Measurements from ENCODE around the gene WIPF1. TPM values are rescaled to one million over a fixed set of nuclear protein-coding genes. Genes with fewer than 3 reads are reported as not detected.

Gene WIPF1
- total RNA-seq, 1 experiment from 2014 or later = 0.59 TPM

GRCh38 chr2:174636987-174637386, 39.4 kb upstream of the WIPF1 start:
- ATAC-seq = peak; percentile 55
- no peaks in the 10 kb centered on the region for H3K79me2 ChIP-seq (ENCODE audit: insufficient read depth, low read length)
- intact Hi-C loops (cut with micrococcal nuclease) = no loop called here
- CTCF ChIA-PET = interaction anchor here (1.0 kb wide), 1 partner anchor 10 kb away, joined by 3 read pairs; no protein-coding TSS in a partner anchor
- no peak overlapping the region for H3K4me3 ChIP-seq (replicated peaks in 1 of 2; ENCODE audit: low read depth in 1 of 2, low read length in 2 of 2)
- RAD21 ChIA-PET (ENCODE audit: low non-redundant PET in 1 of 2, low total read pairs in 2 of 2, uncharacterized antibody in 2 of 2, unreplicated experiment in 2 of 2) = no interaction called here
- H3K4me1 ChIP-seq (ENCODE audit: control insufficient read depth in 1 of 2, insufficient read depth in 2 of 2, low read length in 2 of 2) = no peaks in the 10 kb centered on the region
- H2AFZ ChIP-seq (ENCODE audit: low read depth, low read length, poor library complexity, severe bottlenecking) = no peak overlapping the region
- no peak overlapping the region for H3K9ac ChIP-seq (ENCODE audit: low read length)
- no peak for DNase-seq (ENCODE audit: low read depth, low spot score)
- POLR2A ChIA-PET = interaction anchor here (0.6 kb wide), 1 partner anchor 191 kb away, joined by 3 read pairs; no protein-coding TSS in a partner anchor
- H3K4me2 ChIP-seq (ENCODE audit: low read length) = no peak overlapping the region
- no peak overlapping the region for H3K27ac ChIP-seq (ENCODE audit: low read depth, low read length)
- no peaks in the 10 kb centered on the region for H3K36me3 ChIP-seq (ENCODE audit: control insufficient read depth in 1 of 2, insufficient read depth in 2 of 2, low read length in 2 of 2)
- no peaks in the 10 kb centered on the region for H4K20me1 ChIP-seq (ENCODE audit: insufficient read depth)
- no peaks in the 10 kb centered on the region for H3K27me3 ChIP-seq (ENCODE audit: insufficient read depth, low read length)
- H3K9me2 ChIP-seq (ENCODE audit: insufficient read depth) = no peaks in the 10 kb centered on the region; the same call in 1 of the 2 replicates
- no peaks in the 10 kb centered on the region for H3K9me3 ChIP-seq (ENCODE audit: control insufficient read depth in 1 of 2, insufficient read depth in 1 of 2, low read depth in 1 of 2, low read length in 2 of 2)
- TF ChIP-seq ZFX (IDR thresholded peaks at IDR 0.05) (no peak), CTCF (IDR thresholded peaks at IDR 0.05 in 2 of 3, conservative IDR thresholded peaks at IDR 0.05 in 1 of 3; ENCODE audit: borderline replicate concordance in 1 of 3, insufficient read depth in 1 of 3, low read depth in 2 of 3, low read length in 2 of 3) (peak in 1 of 3 experiments; percentile 16; a peak in 2 of 6 replicates), EZH2phosphoT487 (IDR thresholded peaks at IDR 0.05; ENCODE audit: borderline replicate concordance) (no peak)
- no TSS peak for BruUV-seq (replicated peaks)

- H3K27me3 ChIP-seq (ENCODE audit: insufficient read depth, low read length) = no peaks in the 10 kb centered on the region
- no peak overlapping the region for H3K4me3 ChIP-seq (replicated peaks in 1 of 2; ENCODE audit: low read depth in 1 of 2, low read length in 2 of 2)
- H3K9me2 ChIP-seq (ENCODE audit: insufficient read depth) = no peaks in the 10 kb centered on the region; the same call in 1 of the 2 replicates
- no TSS peak for BruUV-seq (replicated peaks)
- no peaks in the 10 kb centered on the region for H3K9me3 ChIP-seq (ENCODE audit: control insufficient read depth in 1 of 2, insufficient read depth in 1 of 2, low read depth in 1 of 2, low read length in 2 of 2)
- no peaks in the 10 kb centered on the region for H3K36me3 ChIP-seq (ENCODE audit: control insufficient read depth in 1 of 2, insufficient read depth in 2 of 2, low read length in 2 of 2)
- POLR2A ChIA-PET = no interaction called here
- no peaks in the 10 kb centered on the region for H4K20me1 ChIP-seq (ENCODE audit: insufficient read depth)
- ATAC-seq = no peak
- H3K9ac ChIP-seq (ENCODE audit: low read length) = no peak overlapping the region
- no peaks in the 10 kb centered on the region for H3K79me2 ChIP-seq (ENCODE audit: insufficient read depth, low read length)
- no peak for TF ChIP-seq YY1 (IDR thresholded peaks at IDR 0.05; ENCODE audit: extremely low read depth, insufficient replicate concordance, low read depth, low read length)
- TF ChIP-seq ATF3 (IDR thresholded peaks at IDR 0.05) = no peak
- TF ChIP-seq EGR1 (IDR thresholded peaks at IDR 0.05; ENCODE audit: low read depth) = no peak
- TF ChIP-seq CEBPB (IDR thresholded peaks at IDR 0.05; ENCODE audit: low read depth) = no peak
- no peak for TF ChIP-seq SP1 (IDR thresholded peaks at IDR 0.05; ENCODE audit: low read depth)
- TF ChIP-seq POLR2AphosphoS5 (IDR thresholded peaks at IDR 0.05; ENCODE audit: low read depth, low read length) = no peak
- no peak for TF ChIP-seq SRF (IDR thresholded peaks at IDR 0.05; ENCODE audit: low read depth)
- no peak overlapping the region for H3K27ac ChIP-seq (ENCODE audit: low read depth, low read length)
- no peak overlapping the region for H3K4me2 ChIP-seq (ENCODE audit: low read length)
- CTCF ChIA-PET = no interaction called here
- intact Hi-C loops (cut with micrococcal nuclease) = no loop called here
- RAD21 ChIA-PET (ENCODE audit: low non-redundant PET in 1 of 2, low total read pairs in 2 of 2, uncharacterized antibody in 2 of 2, unreplicated experiment in 2 of 2) = no interaction called here
- H2AFZ ChIP-seq (ENCODE audit: low read depth, low read length, poor library complexity, severe bottlenecking) = no peak overlapping the region
- no peak for DNase-seq (ENCODE audit: low read depth, low spot score)
- H3K4me1 ChIP-seq (ENCODE audit: control insufficient read depth in 1 of 2, insufficient read depth in 2 of 2, low read length in 2 of 2) = no peaks in the 10 kb centered on the region
Observed at GRCh38 chr2:174635776-174636404, 38.3 kb upstream of the WIPF1 start.

Measured in HCT116 (cell line).